GM12865 (cell line): ENCODE results near the gene CES3.

Experiments used
- DNase-seq: peaks from one replicate; pipeline ENCODE4 v3.0.0; 2010; ENCODE audit warnings: low read depth
- H3K4me3 ChIP-seq: 2 replicates; pipeline ENCODE4 v1.5.1; 2011; ENCODE audit warnings: mild to moderate bottlenecking, low read depth, low read length, control low read depth
- TF ChIP-seq, protein P1 (sequence below): IDR thresholded peaks from 2 replicates; pipeline ENCODE4 v1.5.1; 2011; ENCODE audit warnings: low read length, control low read depth, low read depth, inconsistent platforms; ENCODE audit not compliant: insufficient read depth; ENCODE audit errors: missing control alignments

The CES3 gene

GRCh38 chr16:67014634-67015312, 53.7 kb downstream of the CES3 start:
- DNase-seq = no peak
- no peak overlapping the region for H3K4me3 ChIP-seq
- TF ChIP-seq, protein P1, sequence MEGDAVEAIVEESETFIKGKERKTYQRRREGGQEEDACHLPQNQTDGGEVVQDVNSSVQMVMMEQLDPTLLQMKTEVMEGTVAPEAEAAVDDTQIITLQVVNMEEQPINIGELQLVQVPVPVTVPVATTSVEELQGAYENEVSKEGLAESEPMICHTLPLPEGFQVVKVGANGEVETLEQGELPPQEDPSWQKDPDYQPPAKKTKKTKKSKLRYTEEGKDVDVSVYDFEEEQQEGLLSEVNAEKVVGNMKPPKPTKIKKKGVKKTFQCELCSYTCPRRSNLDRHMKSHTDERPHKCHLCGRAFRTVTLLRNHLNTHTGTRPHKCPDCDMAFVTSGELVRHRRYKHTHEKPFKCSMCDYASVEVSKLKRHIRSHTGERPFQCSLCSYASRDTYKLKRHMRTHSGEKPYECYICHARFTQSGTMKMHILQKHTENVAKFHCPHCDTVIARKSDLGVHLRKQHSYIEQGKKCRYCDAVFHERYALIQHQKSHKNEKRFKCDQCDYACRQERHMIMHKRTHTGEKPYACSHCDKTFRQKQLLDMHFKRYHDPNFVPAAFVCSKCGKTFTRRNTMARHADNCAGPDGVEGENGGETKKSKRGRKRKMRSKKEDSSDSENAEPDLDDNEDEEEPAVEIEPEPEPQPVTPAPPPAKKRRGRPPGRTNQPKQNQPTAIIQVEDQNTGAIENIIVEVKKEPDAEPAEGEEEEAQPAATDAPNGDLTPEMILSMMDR = no peak

DNA sequence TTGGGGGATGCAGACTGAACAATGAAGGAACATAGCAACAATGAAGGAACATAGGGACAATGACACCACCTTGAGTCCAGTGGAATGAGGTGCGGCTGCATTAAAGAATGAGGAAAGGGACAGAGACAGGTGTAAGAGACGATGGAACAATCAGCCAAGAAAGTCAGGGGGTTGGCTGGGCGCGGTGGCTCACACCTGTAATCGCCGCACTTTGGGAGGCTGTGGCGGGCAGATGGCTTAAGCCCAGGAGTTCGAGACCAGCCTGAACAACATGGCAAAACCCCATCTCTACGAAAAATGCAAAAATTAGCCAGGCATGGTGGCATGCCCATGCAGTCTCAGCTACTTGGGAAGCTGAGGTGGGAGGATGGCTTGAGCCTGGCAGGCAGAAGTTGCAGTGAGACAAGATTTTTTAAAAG, 54.3 kb downstream of the CES3 start:
- no peak overlapping the region for H3K4me3 ChIP-seq
- TF ChIP-seq, protein P1 = no peak
- no peak for DNase-seq

DNA sequence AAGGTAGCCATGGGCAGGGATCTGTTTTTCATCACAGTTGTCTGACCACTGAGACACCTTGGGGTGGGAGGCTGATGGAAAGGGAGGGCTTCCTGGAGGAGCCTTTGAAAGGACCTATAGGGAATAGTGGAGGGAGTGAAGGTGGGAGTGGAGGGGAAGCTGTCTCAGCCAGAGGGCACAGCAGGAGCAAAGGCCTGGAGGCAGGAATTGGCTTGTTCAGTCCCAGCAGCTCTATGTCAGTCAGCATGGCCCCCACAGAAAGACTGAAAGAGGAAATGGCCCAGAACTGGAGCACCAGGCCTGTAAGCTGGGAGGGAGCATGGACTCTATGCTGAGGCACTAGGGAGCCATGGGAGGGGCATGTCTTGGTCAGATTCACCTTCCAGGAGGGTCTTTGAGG, 55.1 kb downstream of the CES3 start:
- DNase-seq = no peak
- H3K4me3 ChIP-seq = no peak overlapping the region

DNA sequence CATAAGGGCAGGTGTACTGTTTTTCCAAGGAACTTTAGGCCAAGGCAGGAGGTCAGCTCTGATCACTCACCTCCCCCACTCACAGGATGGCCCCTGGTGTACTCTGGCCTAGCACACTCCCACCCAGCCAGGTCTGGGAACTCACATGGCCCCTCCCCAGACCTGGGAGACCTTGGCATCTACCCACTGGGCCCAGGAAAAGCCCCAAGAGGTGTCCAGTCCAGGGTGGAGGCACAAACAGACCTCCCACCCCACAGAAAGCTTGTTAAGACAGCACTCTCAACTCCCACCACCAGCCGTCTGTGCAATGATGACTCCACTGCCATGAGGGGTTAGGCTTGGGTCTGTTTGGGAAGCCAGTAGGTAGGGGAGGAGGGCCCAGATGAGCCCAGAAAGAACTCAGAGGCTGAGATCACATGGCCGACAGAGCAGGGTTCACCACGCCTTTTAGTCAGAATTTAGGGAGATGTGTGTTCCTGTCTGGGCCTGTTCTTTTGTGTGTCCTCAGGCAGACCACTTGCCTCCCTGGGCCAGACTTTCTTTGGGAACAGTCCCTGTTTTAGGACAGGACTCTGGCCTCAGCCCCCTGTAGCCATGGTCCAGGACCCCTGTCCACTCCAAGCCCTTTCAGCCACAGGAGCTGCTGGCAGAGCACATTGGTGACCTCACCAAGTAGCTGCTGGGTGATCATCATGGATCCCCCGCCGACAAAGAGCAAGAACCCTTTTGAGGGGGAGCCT, 55.8 kb downstream of the CES3 start:
- TF ChIP-seq, protein P1 = no peak
- no peak for DNase-seq
- H3K4me3 ChIP-seq = no peak overlapping the region

More for the DNA sequence above, 55.1 kb downstream of the CES3 start:
- TF ChIP-seq, protein P1 = no peak

- H3K4me3 ChIP-seq = no peak overlapping the region
- DNase-seq = no peak
- TF ChIP-seq, protein P1 = no peak
These were observed 56.3 kb downstream of the CES3 start for GRCh38 chr16:67017421-67017750.

- DNase-seq = peak; percentile 96
- H3K4me3 ChIP-seq = no peak overlapping the region
- TF ChIP-seq, protein P1 = peak; percentile 83
These were observed 56.9 kb downstream of the CES3 start for GRCh38 chr16:67017810-67018488.
